ACC112 (cell line): ENCODE results near the gene GORASP1.
"Not testable (repeated sequence)": the region's sequence is repeated elsewhere in the genome, so short reads cannot be mapped to it uniquely, and the experiment has no call there.

Experiments used
- H2AFZ ChIP-seq: fragments of 200-600 bp; sonication (generic); one replicate; pipeline ENCODE4 v1.6.0; 2017; ENCODE audit warnings: antibody characterized with exemption, low read length; ENCODE audit not compliant: unreplicated experiment
- H3K27ac ChIP-seq: fragments of 200-600 bp; sonication (generic); 2 replicates; pipeline ENCODE4 v1.5.1; 2014; ENCODE audit warnings: low read depth, mild to moderate bottlenecking, antibody characterized with exemption, low read length, moderate library complexity
- H3K27me3 ChIP-seq: fragments of 200-600 bp; sonication (generic); 2 replicates; pipeline ENCODE4 v1.6.1; 2014; ENCODE audit warnings: mild to moderate bottlenecking, antibody characterized with exemption, low read length, moderate library complexity, mixed read lengths; ENCODE audit not compliant: insufficient read depth
- H3K36me3 ChIP-seq: fragments of 200-600 bp; sonication (generic); 2 replicates; pipeline ENCODE4 v1.6.1; 2016; ENCODE audit warnings: mild to moderate bottlenecking, antibody characterized with exemption, low read length, moderate library complexity, mixed read lengths; ENCODE audit not compliant: insufficient read depth
- H3K4me1 ChIP-seq: fragments of 200-600 bp; sonication (generic); one replicate; pipeline ENCODE4 v1.6.1; 2016; ENCODE audit warnings: low read length, mixed read lengths; ENCODE audit not compliant: insufficient read depth, unreplicated experiment, control insufficient read depth
- H3K4me3 ChIP-seq: fragments of 200-600 bp; sonication (generic); 2 replicates; pipeline ENCODE4 v1.5.1; 2014; ENCODE audit warnings: mild to moderate bottlenecking, low read depth, low read length
- H3K79me2 ChIP-seq: fragments of 200-600 bp; sonication (generic); one replicate; pipeline ENCODE4 v1.6.0; 2016; ENCODE audit warnings: low read length; ENCODE audit not compliant: control insufficient read depth, unreplicated experiment, insufficient read depth

The GORASP1 gene

GRCh38 chr3:39062180-39062579, 45.2 kb downstream of the GORASP1 start:
- Histone ChIP-seq H2AFZ (no peak overlapping the region), H3K36me3 (0 out of 2 replicates have a peak, but pooled peaks cover 6% of the 10 kb centered on the region), H3K79me2 (peaks cover 22% of the 10 kb centered on the region), H3K4me3 (no peak overlapping the region), H3K27ac (no peak overlapping the region), H3K4me1 (peaks cover under 1% of the 10 kb centered on the region), H3K27me3 (no peaks in the 10 kb centered on the region)

DNA sequence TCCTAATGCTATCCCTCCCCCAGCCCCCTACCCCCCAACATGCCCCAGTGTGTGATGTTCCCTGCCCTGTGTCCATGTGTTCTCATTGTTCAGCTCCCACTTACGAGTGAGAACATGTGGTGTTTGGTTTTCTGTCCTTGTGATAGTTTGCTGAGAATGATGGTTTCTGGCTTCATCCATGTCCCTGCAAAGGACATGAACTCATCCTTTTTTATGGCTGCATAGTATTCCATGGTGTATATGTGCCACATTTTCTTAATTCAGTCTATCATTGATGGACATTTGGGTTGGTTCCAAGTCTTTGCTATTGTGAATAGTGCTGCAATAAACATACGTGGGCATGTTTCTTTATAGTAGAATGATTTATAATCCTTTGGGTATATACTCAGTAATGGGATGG, 46.2 kb downstream of the GORASP1 start:
- H3K79me2 ChIP-seq: peaks cover 25% of the 10 kb centered on the region
- H3K27ac ChIP-seq, H3K36me3 ChIP-seq, H2AFZ ChIP-seq, H3K4me3 ChIP-seq, H3K4me1 ChIP-seq, H3K27me3 ChIP-seq: not testable (repeated sequence)

GRCh38 chr3:39056151-39056550, 51.3 kb downstream of the GORASP1 start:
- peak overlapping the region; percentile 73 for H3K4me3 ChIP-seq
- H3K27ac ChIP-seq: peak overlapping the region; percentile 64
- H3K27me3 ChIP-seq: no peaks in the 10 kb centered on the region
- H3K79me2 ChIP-seq: peaks cover 47% of the 10 kb centered on the region
- H3K36me3 ChIP-seq: no peaks in the 10 kb centered on the region
- peaks cover 19% of the 10 kb centered on the region for H3K4me1 ChIP-seq
- peak overlapping the region; percentile 6 for H2AFZ ChIP-seq

DNA sequence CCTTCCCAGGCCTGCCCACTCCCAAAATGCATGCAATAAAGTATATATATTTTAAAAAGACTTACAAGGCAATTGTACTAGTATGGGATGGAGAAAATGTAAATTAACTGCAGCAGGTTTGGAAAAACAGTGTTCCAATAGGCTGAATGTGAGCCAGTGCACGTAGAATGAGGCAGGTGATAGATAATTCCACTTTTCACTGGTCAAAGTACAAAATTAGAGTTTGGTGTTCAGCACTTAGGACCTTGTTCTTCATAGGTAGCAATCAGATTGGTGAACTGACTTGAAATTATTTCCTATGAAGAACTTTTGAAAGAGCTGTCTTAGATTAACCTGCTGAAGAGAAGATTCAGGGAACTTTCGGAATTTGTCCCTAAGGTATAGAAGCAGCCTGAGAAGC, 53.7 kb downstream of the GORASP1 start:
- Histone ChIP-seq H2AFZ (no peak overlapping the region), H3K27me3 (no peaks in the 10 kb centered on the region), H3K36me3 (no peaks in the 10 kb centered on the region), H3K4me1 (peaks cover 19% of the 10 kb centered on the region), H3K27ac (no peak overlapping the region), H3K79me2 (peaks cover 41% of the 10 kb centered on the region), H3K4me3 (no peak overlapping the region)

DNA sequence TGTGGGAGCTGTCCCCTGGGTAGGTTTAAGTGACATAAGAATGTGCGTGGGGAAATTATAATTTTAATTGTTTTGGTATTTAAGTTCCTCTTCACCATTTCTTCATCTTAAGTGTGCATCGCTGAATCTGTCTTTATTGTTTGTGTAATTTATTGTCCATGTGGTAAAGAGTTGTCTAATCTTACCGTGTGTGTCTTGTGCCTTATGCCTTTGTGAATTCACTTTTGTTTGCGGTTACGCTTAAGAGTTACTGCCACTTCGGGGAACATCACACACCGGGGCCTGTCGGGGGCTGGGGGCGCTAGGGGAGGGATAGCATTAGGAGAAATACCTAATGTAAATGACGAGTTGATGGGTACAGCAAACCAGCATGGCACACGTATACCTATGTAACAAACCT, 54.8 kb downstream of the GORASP1 start:
- Histone ChIP-seq H3K36me3 (no peaks in the 10 kb centered on the region), H3K27ac (no peak overlapping the region), H3K4me3 (peak overlapping the region; percentile 97), H3K27me3 (no peaks in the 10 kb centered on the region), H2AFZ (peak overlapping the region; percentile 9), H3K79me2 (peaks cover 32% of the 10 kb centered on the region), H3K4me1 (peaks cover 19% of the 10 kb centered on the region)

DNA sequence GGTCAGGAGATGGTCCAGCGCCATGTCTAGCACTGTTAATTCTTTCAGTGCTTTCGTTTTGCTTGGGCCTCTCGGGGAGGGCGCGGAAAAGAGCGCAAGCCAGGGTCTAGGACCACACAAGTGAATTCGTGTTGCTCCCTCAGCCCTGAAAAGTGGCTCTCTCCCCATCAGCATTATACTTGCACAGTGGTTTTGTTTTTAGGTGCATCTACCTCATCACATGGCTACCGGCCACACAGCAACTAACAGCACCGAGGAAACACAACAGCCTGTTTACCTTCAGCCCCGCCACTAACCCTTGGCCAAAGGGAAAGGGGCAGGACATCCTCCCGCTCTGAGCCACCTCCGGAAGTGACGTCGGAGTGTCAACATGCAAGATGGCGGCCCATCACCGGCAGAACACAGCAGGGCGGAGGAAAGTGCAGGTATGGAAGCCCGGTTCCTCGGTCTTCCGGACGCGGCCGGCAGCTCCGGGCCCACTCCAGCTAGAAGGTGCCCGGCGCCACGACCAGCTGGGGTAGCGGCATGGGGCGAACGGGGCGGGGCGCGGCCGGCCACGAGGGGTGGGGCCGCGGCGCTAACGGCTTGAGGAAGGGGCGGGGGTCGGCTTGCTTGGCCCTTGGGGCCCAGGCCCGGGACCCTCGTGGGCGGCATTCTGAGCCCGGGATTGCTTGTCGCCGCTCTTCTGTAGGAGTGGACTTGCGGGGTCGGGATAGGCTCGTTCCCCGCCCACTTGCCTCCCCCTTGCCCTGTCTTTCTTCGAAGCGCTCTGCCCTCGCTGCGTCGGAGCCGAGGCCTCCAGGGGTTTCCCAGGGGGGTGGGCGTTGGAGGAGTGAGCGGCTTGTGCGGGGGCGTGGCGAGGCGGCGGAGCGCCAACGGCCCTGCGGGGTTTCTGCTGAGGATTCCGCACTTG, 55.5 kb downstream of the GORASP1 start, which contains the start of the genes SCN11A and WDR48:
SCN11A (minus strand) TSS at position 296 of the 913 bp plus-strand sequence. CDS start 101,582 bp downstream, outside the sequence.
WDR48 (plus strand) TSS at position 368 of the 913 bp plus-strand sequence; CDS start at position 378, 10 bp downstream.
- H2AFZ ChIP-seq: peak within 1 kb of the TSS; percentile 93
- H3K79me2 ChIP-seq: peaks cover 28% of the 10 kb centered on the region
- peak within 1 kb of the TSS; percentile 97 for H3K4me3 ChIP-seq
- no peaks in the 10 kb centered on the region for H3K27me3 ChIP-seq
- H3K4me1 ChIP-seq: peaks cover 15% of the 10 kb centered on the region
- no peaks in the 10 kb centered on the region for H3K36me3 ChIP-seq
- peak within 1 kb of the TSS; percentile 72; the same call in 1 of the 2 replicates for H3K27ac ChIP-seq

- Histone ChIP-seq H3K4me1 (peaks cover 4% of the 10 kb centered on the region), H2AFZ (peak overlapping the region; percentile 31), H3K79me2 (peaks cover 24% of the 10 kb centered on the region), H3K36me3 (no peaks in the 10 kb centered on the region), H3K4me3 (no peak overlapping the region), H3K27me3 (no peaks in the 10 kb centered on the region), H3K27ac (no peak overlapping the region)
Observed at GRCh38 chr3:39050029-39050428, 57.4 kb downstream of the GORASP1 start.
